GM18507 (cell line): ENCODE data around the gene LEMD1.

Experiments
- DNase-seq: peaks from one replicate; pipeline ENCODE4 v3.0.0; 2011; ENCODE audit warnings: low read depth; ENCODE audit not compliant: insufficient read length; ENCODE audit errors: extremely low spot score
- FAIRE-seq: peaks from 2 replicates; lab custom pipeline; 2011; peaks lifted over from hg19 to GRCh38; lab: Jason Lieb, UNC

LEMD1 gene

GRCh38 chr1:205421798-205422197, at the start of gene LEMD1:
Gene LEMD1 (minus strand): TSS chr1:205422056. CDS start chr1:205420536, 1,520 bp downstream.
- DNase-seq = no peak
- no peak for FAIRE-seq

- DNase-seq (no peak), FAIRE-seq (no peak)
Measured at GRCh38 chr1:205470131-205470530, 48.3 kb upstream of the LEMD1 start.

GRCh38 chr1:205466595-205467220, 44.9 kb upstream of the LEMD1 start:
- FAIRE-seq (no peak), DNase-seq (no peak)

- DNase-seq = no peak
- FAIRE-seq = no peak
Measured at GRCh38 chr1:205465392-205465791, 43.5 kb upstream of the LEMD1 start.

- DNase-seq (no peak), FAIRE-seq (no peak)
Measured at GRCh38 chr1:205458777-205459566, 37.1 kb upstream of the LEMD1 start.

- FAIRE-seq = no peak
- DNase-seq = no peak
Measured at GRCh38 chr1:205456868-205457745, 35.3 kb upstream of the LEMD1 start.

- no peak for FAIRE-seq
- DNase-seq = no peak
Measured at GRCh38 chr1:205456383-205456867, 34.6 kb upstream of the LEMD1 start.

- no peak for FAIRE-seq
- DNase-seq = no peak
Measured at GRCh38 chr1:205455581-205456382, 33.9 kb upstream of the LEMD1 start, which contains the start of gene BLACAT1. Gene BLACAT1 (minus strand): TSS chr1:205456045.

GRCh38 chr1:205454903-205455335, 33.1 kb upstream of the LEMD1 start:
- FAIRE-seq = no peak
- DNase-seq = no peak

GRCh38 chr1:205453466-205453865, 31.6 kb upstream of the LEMD1 start:
- no peak for FAIRE-seq

GRCh38 chr1:205452933-205453332, 31.1 kb upstream of the LEMD1 start:
- no peak for FAIRE-seq

More at GRCh38 chr1:205453466-205453865, 31.6 kb upstream of the LEMD1 start:
- DNase-seq = no peak

GRCh38 chr1:205452364-205452763, 30.5 kb upstream of the LEMD1 start:
- no peak for FAIRE-seq
- no peak for DNase-seq

More at GRCh38 chr1:205452933-205453332, 31.1 kb upstream of the LEMD1 start:
- DNase-seq = no peak

- DNase-seq = no peak
- FAIRE-seq = no peak
Measured at GRCh38 chr1:205451759-205452164, 29.9 kb upstream of the LEMD1 start.

GRCh38 chr1:205451202-205451601, 29.3 kb upstream of the LEMD1 start:
- FAIRE-seq (no peak), DNase-seq (no peak)

- no peak for DNase-seq
- FAIRE-seq = no peak
Measured at GRCh38 chr1:205450448-205450847, 28.6 kb upstream of the LEMD1 start.

GRCh38 chr1:205449750-205450443, 28.0 kb upstream of the LEMD1 start:
- no peak for DNase-seq
- no peak for FAIRE-seq

GRCh38 chr1:205449254-205449749, 27.4 kb upstream of the LEMD1 start:
- no peak for FAIRE-seq

GRCh38 chr1:205448540-205449253, 26.8 kb upstream of the LEMD1 start:
- FAIRE-seq (no peak), DNase-seq (no peak)

More at GRCh38 chr1:205449254-205449749, 27.4 kb upstream of the LEMD1 start:
- no peak for DNase-seq
